H1 (cell line): Measurements from ENCODE around the gene ACTR2.
"Not testable (repeated sequence)": the region's sequence is repeated elsewhere in the genome, so short reads cannot be mapped to it uniquely, and the experiment has no call there.

ENCODE experiments used
- CBX5 ChIP-seq: fragments of 300-800, 300-1000 bp; sonication (generic); IDR thresholded peaks from 2 replicates; pipeline ENCODE4 v1.7.1; 2016; ENCODE audit warnings: antibody characterized with exemption, low read length, low read depth
- CEBPB ChIP-seq: IDR thresholded peaks from 2 replicates; pipeline ENCODE4 v1.6.1; 2012; ENCODE audit warnings: low read depth, low read length
- CHD2 ChIP-seq: IDR thresholded peaks from 2 replicates; pipeline ENCODE4 v1.6.1; 2012; ENCODE audit warnings: low read length, improper control_type of control experiment
- EZH2 ChIP-seq: fragments of 200-600 bp; sonication (generic); IDR thresholded peaks from 2 replicates; pipeline ENCODE4 v1.7.1; 2012; ENCODE audit warnings: low read depth, mild to moderate bottlenecking, moderate library complexity, low read length, inconsistent platforms; ENCODE audit not compliant: severe bottlenecking
- KDM5A ChIP-seq: fragments of 200-600 bp; IDR thresholded peaks from 2 replicates; pipeline ENCODE4 v1.7.1; 2012; ENCODE audit warnings: mild to moderate bottlenecking, low read length, inconsistent platforms, mixed read lengths
- POLR2A ChIP-seq, 2 experiments: IDR thresholded peaks; 1 replicate in 1 of 2; 2 replicates in 1 of 2; pipeline ENCODE4 v1.6.1; 2011; ENCODE audit warnings: low read depth in 2 of 2, low read length in 2 of 2, mild to moderate bottlenecking in 2 of 2; ENCODE audit errors: control extremely low read depth in 1 of 2
- POLR2AphosphoS5 ChIP-seq: IDR thresholded peaks from 2 replicates; pipeline ENCODE4 v1.6.1; 2011; ENCODE audit warnings: low read depth, low read length
- SP1 ChIP-seq: IDR thresholded peaks from 2 replicates; pipeline ENCODE4 v1.6.1; 2011; ENCODE audit warnings: low read depth, low read length
- SP2 ChIP-seq: IDR thresholded peaks from 2 replicates; pipeline ENCODE4 v1.6.1; 2012; ENCODE audit warnings: mild to moderate bottlenecking, low read length, inconsistent platforms
- TCF12 ChIP-seq: IDR thresholded peaks from 2 replicates; pipeline ENCODE4 v1.6.1; 2011; ENCODE audit warnings: low read depth, mild to moderate bottlenecking, low read length
- TF ChIP-seq, protein P1 (sequence below), 3 experiments: IDR thresholded peaks; 1 replicate in 2 of 3; 2 replicates in 1 of 3; pipeline versions ENCODE4 v1.5.1 to v1.6.1; 2011; ENCODE audit warnings: low read length in 3 of 3, mild to moderate bottlenecking in 3 of 3, inconsistent platforms in 2 of 3, low read depth in 1 of 3, moderate library complexity in 1 of 3; ENCODE audit not compliant: insufficient read depth in 1 of 3; ENCODE audit errors: control extremely low read depth in 1 of 3

DNA sequence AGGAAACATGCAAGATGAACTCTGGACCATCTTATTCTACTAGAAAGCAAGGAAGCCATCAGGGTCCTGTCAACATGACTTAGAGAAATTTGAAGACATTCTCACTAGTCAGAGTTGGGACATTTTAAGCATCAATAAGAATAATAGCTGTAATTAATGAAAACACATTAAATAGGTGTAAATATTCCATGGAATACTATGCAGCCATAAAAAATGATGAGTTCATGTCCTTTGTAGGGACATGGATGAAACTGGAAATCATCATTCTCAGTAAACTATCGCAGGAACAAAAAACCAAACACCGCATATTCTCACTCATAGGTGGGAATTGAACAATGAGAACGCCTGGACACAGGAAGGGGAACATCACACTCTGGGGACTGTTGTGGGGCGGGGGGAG lies 44.2 kb upstream of the ACTR2 start:
- TF ChIP-seq SP2; CHD2; POLR2AphosphoS5; SP1; POLR2A (IDR thresholded peaks at IDR 0.05; ENCODE audit: control extremely low read depth in 1 of 2, low read depth in 2 of 2, low read length in 2 of 2); EZH2; TCF12; KDM5A; CBX5; CEBPB: not testable (repeated sequence)
- TF ChIP-seq, protein P1, sequence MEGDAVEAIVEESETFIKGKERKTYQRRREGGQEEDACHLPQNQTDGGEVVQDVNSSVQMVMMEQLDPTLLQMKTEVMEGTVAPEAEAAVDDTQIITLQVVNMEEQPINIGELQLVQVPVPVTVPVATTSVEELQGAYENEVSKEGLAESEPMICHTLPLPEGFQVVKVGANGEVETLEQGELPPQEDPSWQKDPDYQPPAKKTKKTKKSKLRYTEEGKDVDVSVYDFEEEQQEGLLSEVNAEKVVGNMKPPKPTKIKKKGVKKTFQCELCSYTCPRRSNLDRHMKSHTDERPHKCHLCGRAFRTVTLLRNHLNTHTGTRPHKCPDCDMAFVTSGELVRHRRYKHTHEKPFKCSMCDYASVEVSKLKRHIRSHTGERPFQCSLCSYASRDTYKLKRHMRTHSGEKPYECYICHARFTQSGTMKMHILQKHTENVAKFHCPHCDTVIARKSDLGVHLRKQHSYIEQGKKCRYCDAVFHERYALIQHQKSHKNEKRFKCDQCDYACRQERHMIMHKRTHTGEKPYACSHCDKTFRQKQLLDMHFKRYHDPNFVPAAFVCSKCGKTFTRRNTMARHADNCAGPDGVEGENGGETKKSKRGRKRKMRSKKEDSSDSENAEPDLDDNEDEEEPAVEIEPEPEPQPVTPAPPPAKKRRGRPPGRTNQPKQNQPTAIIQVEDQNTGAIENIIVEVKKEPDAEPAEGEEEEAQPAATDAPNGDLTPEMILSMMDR (IDR thresholded peaks at IDR 0.05; ENCODE audit: control extremely low read depth in 1 of 3, insufficient read depth in 1 of 3, low read depth in 1 of 3, low read length in 3 of 3), result not testable (repeated sequence)
